Stomach (tissue), 4 donors: ENCODE data around the gene ABCC1.

Experiments
- POLR2A ChIP-seq, 4 donors: fragments of 450-650 bp; IDR thresholded peaks; one replicate each; pipeline ENCODE4 v1.6.1; 2016; ENCODE audit warnings: antibody characterized with exemption in 4 of 4, control low read depth in 2 of 4, mild to moderate bottlenecking in 1 of 4, moderate library complexity in 1 of 4
- TF ChIP-seq, protein P1 (sequence below), 7 experiments: fragments of 450-650 bp in 4 of 7; fragments of 200-600 bp in 3 of 7; sonication (generic) in 3 of 7; IDR thresholded peaks; one replicate each; pipeline ENCODE4 v1.5.1; 2016 to 2019; ENCODE audit warnings: antibody characterized with exemption in 7 of 7, control low read depth in 2 of 7, mild to moderate bottlenecking in 1 of 7

DNA sequence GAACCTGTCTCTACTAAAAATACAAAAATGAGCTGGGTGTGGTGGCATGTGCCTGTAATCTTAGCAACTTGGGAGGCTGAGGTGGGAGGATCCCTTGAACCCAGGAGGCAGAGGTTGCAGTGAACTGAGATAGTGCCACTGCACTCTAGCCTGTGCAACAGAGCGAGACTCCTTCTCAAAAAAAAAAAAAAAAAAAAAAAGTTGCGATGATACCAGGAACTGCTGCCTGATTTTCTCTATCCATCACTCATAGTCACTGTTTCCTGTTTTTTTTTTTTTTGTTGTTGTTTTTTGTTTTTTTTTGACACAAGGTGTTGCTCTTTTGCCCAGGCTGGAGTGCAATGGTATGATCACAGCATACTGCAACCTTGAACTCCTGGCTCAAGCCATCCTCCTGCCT is 59.2 kb downstream of the ABCC1 start:
- TF ChIP-seq, protein P1, sequence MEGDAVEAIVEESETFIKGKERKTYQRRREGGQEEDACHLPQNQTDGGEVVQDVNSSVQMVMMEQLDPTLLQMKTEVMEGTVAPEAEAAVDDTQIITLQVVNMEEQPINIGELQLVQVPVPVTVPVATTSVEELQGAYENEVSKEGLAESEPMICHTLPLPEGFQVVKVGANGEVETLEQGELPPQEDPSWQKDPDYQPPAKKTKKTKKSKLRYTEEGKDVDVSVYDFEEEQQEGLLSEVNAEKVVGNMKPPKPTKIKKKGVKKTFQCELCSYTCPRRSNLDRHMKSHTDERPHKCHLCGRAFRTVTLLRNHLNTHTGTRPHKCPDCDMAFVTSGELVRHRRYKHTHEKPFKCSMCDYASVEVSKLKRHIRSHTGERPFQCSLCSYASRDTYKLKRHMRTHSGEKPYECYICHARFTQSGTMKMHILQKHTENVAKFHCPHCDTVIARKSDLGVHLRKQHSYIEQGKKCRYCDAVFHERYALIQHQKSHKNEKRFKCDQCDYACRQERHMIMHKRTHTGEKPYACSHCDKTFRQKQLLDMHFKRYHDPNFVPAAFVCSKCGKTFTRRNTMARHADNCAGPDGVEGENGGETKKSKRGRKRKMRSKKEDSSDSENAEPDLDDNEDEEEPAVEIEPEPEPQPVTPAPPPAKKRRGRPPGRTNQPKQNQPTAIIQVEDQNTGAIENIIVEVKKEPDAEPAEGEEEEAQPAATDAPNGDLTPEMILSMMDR (IDR thresholded peaks at IDR 0.05): no peak
- no peak for TF ChIP-seq POLR2A (IDR thresholded peaks at IDR 0.05)
